Dermis lymphatic vessel endothelial cell (primary cell): ENCODE data around the gene TM4SF18. TPM values are rescaled to one million over a fixed set of nuclear protein-coding genes. Genes with fewer than 3 reads are reported as not detected.

Source experiments
- total RNA-seq: library from RNA; depleted of rRNA; stranded (reverse); fragments of >200 nt; gene quantifications from 2 replicates; pipeline ENCODE4 v1.2.1, GENCODE V29; 2014

Gene TM4SF18
- total RNA-seq: 258 and 437 TPM in 2 replicates

GRCh38 chr3:149333176-149333859 lies at the start of gene TM4SF18:
TSS of gene TM4SF18 (minus strand) at chr3:149333636. CDS start at chr3:149333382, 254 bp downstream.

GRCh38 chr3:149377408-149378364 lies 44.2 kb upstream of the TM4SF18 start, which contains the start of gene TM4SF1:
TSS of gene TM4SF1 (minus strand) at chr3:149377649. CDS start at chr3:149377547, 102 bp downstream.

Other genes starting within 250 kb of the TM4SF18 start
- 12.1 and 21.6 TPM in 2 replicates for gene HLTF, start 247.1 kb downstream of the TM4SF18 start, total RNA-seq
- gene HPS3, start 204.0 kb downstream of the TM4SF18 start, total RNA-seq: 12.0 and 15.5 TPM in 2 replicates
- under 0.01 and 0.54 TPM in 2 replicates for gene CP, start 111.8 kb downstream of the TM4SF18 start, total RNA-seq
- 1,157 and 1,890 TPM in 2 replicates for gene TM4SF1, start 44.0 kb upstream of the TM4SF18 start, total RNA-seq
- gene TM4SF4, start 141.1 kb upstream of the TM4SF18 start, total RNA-seq: 0.11 and 0.34 TPM in 2 replicates